Adrenal gland (tissue), 12 donors: Measurements from ENCODE around the gene RBM33. TPM values are rescaled to one million over a fixed set of nuclear protein-coding genes. Genes with fewer than 3 reads are reported as not detected.

Experiments
- DNase-seq, 7 donors: peaks; one replicate each; pipeline ENCODE4 v3.0.0-alpha.2; 2019 to 2020
- H3K27ac ChIP-seq, 5 donors: fragments of 200-600 bp; sonication (generic) in 4 of 5; 1 replicate in 3 of 5; 2 replicates in 2 of 5; pipeline versions ENCODE4 v1.5.1 to v1.8.0; 2016 to 2020; ENCODE audit warnings: mild to moderate bottlenecking in 1 of 5
- H3K27me3 ChIP-seq: fragments of 200-600 bp; 2 replicates; pipeline ENCODE4 v1.8.0; 2021
- H3K36me3 ChIP-seq, 2 donors: fragments of 200-600 bp; replicated peaks in 1 of 2; 1 replicate in 1 of 2; 2 replicates in 1 of 2; pipeline versions ENCODE4 v1.5.1 to v1.8.0; 2018 to 2022
- H3K4me1 ChIP-seq, 2 donors: fragments of 200-600 bp; replicated peaks in 1 of 2; 1 replicate in 1 of 2; 2 replicates in 1 of 2; pipeline versions ENCODE4 v1.5.1 to v1.8.0; 2018 to 2021
- H3K4me3 ChIP-seq, 4 donors: fragments of 200-600 bp; sonication (generic) in 3 of 4; one replicate each; pipeline ENCODE4 v1.5.1; 2016 to 2018
- H3K9me3 ChIP-seq, 3 donors: fragments of 200-600 bp; sonication (generic) in 1 of 3; replicated peaks in 1 of 3; 1 replicate in 2 of 3; 2 replicates in 1 of 3; pipeline versions ENCODE4 v1.5.1 to v1.8.0; 2016 to 2021
- CTCF ChIP-seq, 6 experiments: fragments of 450-650 bp in 4 of 6; fragments of 200-600 bp in 2 of 6; sonication (generic) in 1 of 6; IDR thresholded peaks; 1 replicate in 5 of 6; 2 replicates in 1 of 6; pipeline versions ENCODE4 v1.5.1 to v1.8.0; 2016 to 2021; ENCODE audit warnings: antibody characterized with exemption in 6 of 6, mild to moderate bottlenecking in 2 of 6, moderate library complexity in 1 of 6
- POLR2A ChIP-seq, 2 donors: fragments of 450-650 bp; IDR thresholded peaks; one replicate each; pipeline ENCODE4 v1.6.1; 2017; ENCODE audit warnings: antibody characterized with exemption in 2 of 2, mild to moderate bottlenecking in 2 of 2, moderate library complexity in 1 of 2
- WGBS, 4 donors: extraction: QIAGEN DNeasy Blood & Tissue Kit in 2 of 4; methylation state at CpG; one replicate each; pipeline versions ENCODE4 v1.1.5 to v1.1.7; 2013 to 2017; 5-methylcytosine and 5-hydroxymethylcytosine counted together
- intact Hi-C, 2 donors: fragments of 100-400 bp; cut with DNase I; formaldehyde crosslinking; loops; one replicate each; pipeline versions ENCODE4 v1.14.1 to v1.15.0; 2022 to 2023
- polyA plus RNA-seq, 3 donors: library from polyadenylated mRNA; stranded (reverse); fragments of 200-250 nt in 2 of 3; fragments of 350-450 nt in 1 of 3; fragmentation: Illumina TruSeq in 1 of 3; extraction: RNeasy Lipid Tissue Mini Kit (QIAGEN cat#74804) in 1 of 3; gene quantifications; one replicate each; pipeline ENCODE4 v1.2.3, GENCODE V29; 2013 to 2014
- total RNA-seq, 9 donors: library from RNA; depleted of rRNA in 4 of 9; stranded (reverse); fragments of >200 nt in 4 of 9; fragments of 120-200 nt in 1 of 9; fragmentation: NEBNext Ultra II Directional in 1 of 9; extraction: Animal tissue kit (Norgen Biotek cat#: 25700) in 1 of 9; gene quantifications; one replicate each; pipeline versions ENCODE4 v1.1.0 to v1.2.4, GENCODE V29; 2013 to 2023
- donor health status: healthy with polysubstance abuse.
- donor health status: Bipolar disorder and iron deficiency.
- donor health status: DM: yes; HTN: yes; CAD: no.
- donor health status: DM: no; HTN: no; CAD: no.
- donor health status: DM: no; HTN: no; CAD: no.
- donor health status: DM: yes; HTN: yes; CAD: no.

The RBM33 gene
- total and polyA plus RNA-seq, 12 donors = 10.3 to 57.1 (median 36.9) TPM

GRCh38 chr7:155770241-155770640 is 125.8 kb downstream of the RBM33 start:
- intact Hi-C loops = no loop called here
- peak in 1 of 7 donors; percentile 27 for DNase-seq
- H3K27me3 ChIP-seq = no peaks in the 10 kb centered on the region
- 81 to 96% (median 91%) methylated on average over 6 of the region's 6 CpGs for WGBS, 4 donors
- no peaks in the 10 kb centered on the region for H3K9me3 ChIP-seq
- peaks cover 0 to 60% of the 10 kb centered on the region in 2 donors for H3K36me3 ChIP-seq
- TF ChIP-seq CTCF (IDR thresholded peaks at IDR 0.05) (no peak), POLR2A (IDR thresholded peaks at IDR 0.05) (no peak)
- H3K27ac ChIP-seq = no peak overlapping the region
- no peak overlapping the region for H3K4me3 ChIP-seq
- H3K4me1 ChIP-seq = no peaks in the 10 kb centered on the region

DNA sequence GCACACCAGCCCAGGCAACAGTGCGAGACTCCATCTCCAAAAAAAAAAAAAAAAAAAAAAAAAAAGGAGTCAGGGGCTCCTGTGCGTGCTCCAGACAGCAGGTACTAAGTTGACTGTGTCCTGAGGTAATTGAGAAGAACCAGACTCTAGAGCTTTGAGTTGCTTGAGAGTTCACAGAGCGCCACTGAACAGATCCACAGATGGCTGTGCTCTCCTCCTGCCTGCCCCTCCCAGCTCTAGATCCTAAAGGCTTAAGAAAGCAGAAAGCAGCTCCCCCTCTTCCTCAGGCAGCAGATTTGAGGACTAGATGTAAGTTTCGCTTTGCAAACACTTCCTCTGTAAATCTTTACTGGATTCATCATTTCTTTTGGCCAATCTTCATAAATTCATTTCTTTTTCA is 129.1 kb downstream of the RBM33 start:
- peak in 1 of 7 donors; percentile 50 for DNase-seq
- Histone ChIP-seq H3K9me3 (no peaks in the 10 kb centered on the region), H3K4me1 (no peaks in the 10 kb centered on the region), H3K27ac (no peak overlapping the region), H3K36me3 (peaks cover 0 to 57% of the 10 kb centered on the region in 2 donors), H3K4me3 (no peak overlapping the region), H3K27me3 (no peaks in the 10 kb centered on the region)
- TF ChIP-seq POLR2A (IDR thresholded peaks at IDR 0.05) (no peak), CTCF (IDR thresholded peaks at IDR 0.05) (no peak)
- WGBS, 4 donors = 93 to 97% (median 94%) methylated on average over 4 of the region's 4 CpGs
- intact Hi-C loops = no loop called here

DNA sequence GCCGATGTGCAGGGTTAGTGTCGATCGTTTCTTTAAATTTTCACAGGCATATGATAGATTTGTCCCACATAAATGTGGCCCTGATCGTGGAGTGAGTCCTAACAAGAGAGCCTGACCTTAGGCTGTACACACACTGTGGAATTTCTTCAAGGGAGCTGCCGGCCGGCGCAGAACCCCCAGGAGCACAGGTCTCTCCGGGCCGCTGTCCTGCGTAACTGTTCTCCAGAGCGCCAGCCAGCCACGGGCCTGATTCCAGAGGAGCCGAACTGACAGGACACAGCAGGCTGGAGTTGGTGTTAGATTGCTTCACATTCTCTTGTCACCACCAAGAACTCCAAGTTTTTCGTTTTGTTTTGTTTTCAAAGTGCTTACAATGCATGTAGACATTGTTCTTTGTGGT is 130.5 kb downstream of the RBM33 start:
- no peaks in the 10 kb centered on the region for H3K9me3 ChIP-seq
- TF ChIP-seq POLR2A (IDR thresholded peaks at IDR 0.05) (no peak), CTCF (IDR thresholded peaks at IDR 0.05) (no peak)
- DNase-seq = peak in 2 of 7 donors; percentile 4 to 33
- H3K27ac ChIP-seq = no peak overlapping the region
- H3K27me3 ChIP-seq = no peaks in the 10 kb centered on the region
- peaks cover 0 to 49% of the 10 kb centered on the region in 2 donors for H3K36me3 ChIP-seq
- intact Hi-C loops = no loop called here
- WGBS, 4 donors = 95 to 96% (median 95%) methylated on average over 14 of the region's 14 CpGs
- H3K4me1 ChIP-seq = no peaks in the 10 kb centered on the region
- no peak overlapping the region for H3K4me3 ChIP-seq

DNA sequence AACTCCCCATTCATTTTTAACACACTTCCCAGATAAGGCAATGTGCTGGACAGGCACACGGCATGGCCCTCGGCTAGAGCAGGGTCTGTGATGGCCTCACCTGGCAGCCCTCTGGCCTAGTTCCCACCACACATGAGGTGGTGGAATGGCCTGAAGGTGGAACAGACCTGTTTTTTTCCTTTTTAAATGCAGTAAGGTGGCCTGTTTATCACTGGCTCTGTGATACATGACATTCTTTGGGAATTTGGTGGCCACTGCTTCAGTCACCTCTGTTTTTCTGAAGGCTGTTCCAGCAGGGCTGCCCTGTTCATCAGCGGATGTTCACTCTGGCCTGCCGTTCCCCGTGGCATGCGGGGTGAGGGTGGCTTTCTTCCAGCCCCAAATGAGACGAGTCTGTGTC is 131.2 kb downstream of the RBM33 start:
- 86 to 93% (median 92%) methylated on average over 7 of the region's 7 CpGs for WGBS, 4 donors
- no peak overlapping the region for H3K27ac ChIP-seq
- no peaks in the 10 kb centered on the region for H3K27me3 ChIP-seq
- no peak for DNase-seq
- intact Hi-C loops = no loop called here
- no peaks in the 10 kb centered on the region for H3K4me1 ChIP-seq
- TF ChIP-seq CTCF (IDR thresholded peaks at IDR 0.05) = no peak
- peaks cover 0 to 45% of the 10 kb centered on the region in 2 donors for H3K36me3 ChIP-seq
- H3K4me3 ChIP-seq = no peak overlapping the region
- no peaks in the 10 kb centered on the region for H3K9me3 ChIP-seq
